GM19043 (cell line): Measurements from ENCODE around the gene BRME1.

Experiments used
- ATAC-seq: cut with Tn5 transposase; IDR thresholded peaks from one replicate; pipeline ENCODE4 v1.9.1; 2021; ENCODE audit warnings: low read depth; ENCODE audit not compliant: unreplicated experiment

Gene BRME1

GRCh38 chr19:13848798-13849676 is 56.9 kb downstream of the BRME1 start:
- ATAC-seq, result no peak

GRCh38 chr19:13848340-13848677 is 57.6 kb downstream of the BRME1 start:
- no peak for ATAC-seq

DNA sequence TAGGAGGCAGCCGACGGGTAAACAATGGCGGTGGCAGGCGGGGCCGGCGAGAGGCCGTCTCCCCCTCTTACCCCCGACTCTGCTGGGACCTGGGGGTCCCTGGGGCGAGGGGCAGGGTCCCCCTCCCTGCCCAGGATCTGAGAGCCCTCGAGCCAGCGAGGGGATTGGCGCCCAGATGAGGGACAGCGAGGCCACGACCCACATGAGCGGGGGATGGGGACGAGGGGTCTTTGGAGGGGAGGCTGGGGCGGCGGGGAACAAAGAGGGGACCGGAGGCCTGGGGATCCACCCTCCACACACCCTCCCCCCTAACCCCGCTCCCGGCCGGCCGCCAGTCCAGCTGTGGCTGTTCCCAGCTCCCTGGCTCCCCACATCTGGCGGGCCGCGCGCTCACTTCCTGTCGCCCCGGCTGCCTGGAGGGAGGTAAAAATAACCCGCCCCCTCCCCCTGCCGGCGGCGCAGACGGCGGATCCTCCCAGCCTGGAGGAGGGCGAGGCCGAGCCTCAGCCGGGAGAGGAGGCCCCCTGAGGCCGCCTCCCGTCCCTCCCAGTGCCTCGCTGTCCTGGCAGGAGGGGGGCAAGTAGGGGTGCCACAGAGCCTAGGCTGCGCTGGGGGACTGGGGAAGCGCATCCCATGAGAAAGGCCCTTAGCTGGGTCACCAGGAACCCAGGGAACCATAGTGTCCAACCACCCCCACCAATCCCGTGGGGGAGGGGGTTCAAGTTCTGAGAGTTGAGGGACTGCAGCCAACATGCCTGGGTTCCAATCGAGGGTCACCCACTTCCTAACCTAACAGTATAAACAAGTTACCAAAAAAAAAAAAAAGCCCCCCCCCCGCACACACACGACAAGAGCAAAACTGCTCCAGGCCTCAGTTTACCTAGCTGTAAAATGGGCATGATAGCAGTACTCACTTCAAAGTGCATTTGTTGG is 58.2 kb downstream of the BRME1 start:
- ATAC-seq, result no peak

GRCh38 chr19:13846557-13847406 is 59.1 kb downstream of the BRME1 start:
- ATAC-seq, result peak; percentile 62

DNA sequence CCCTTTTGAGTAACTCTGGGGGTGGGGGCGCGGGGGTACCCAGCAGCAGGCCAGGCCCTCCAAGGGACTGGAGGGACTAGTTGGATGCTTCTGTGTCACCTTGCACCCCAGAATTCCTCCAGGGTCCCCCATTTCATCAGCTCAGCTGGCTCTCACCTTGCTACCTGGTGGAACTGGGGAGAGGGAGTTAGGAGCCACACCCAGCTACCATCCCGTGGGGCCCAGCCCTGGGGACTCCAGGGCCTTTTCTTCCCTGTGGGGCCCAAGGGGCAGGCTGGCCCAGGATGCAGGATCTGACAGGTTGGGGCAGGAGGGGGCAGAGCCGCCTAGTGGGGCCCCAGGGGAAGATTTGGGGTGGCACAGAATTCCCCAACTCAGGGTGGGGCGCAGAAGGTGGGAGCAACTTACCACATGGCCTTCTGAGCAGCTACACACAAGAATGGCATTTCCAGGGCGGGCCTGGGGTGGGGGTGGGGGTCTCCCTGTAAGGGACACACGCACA is 61.7 kb downstream of the BRME1 start:
- no peak for ATAC-seq

GRCh38 chr19:13843104-13843921 is 62.6 kb downstream of the BRME1 start:
- no peak for ATAC-seq

DNA sequence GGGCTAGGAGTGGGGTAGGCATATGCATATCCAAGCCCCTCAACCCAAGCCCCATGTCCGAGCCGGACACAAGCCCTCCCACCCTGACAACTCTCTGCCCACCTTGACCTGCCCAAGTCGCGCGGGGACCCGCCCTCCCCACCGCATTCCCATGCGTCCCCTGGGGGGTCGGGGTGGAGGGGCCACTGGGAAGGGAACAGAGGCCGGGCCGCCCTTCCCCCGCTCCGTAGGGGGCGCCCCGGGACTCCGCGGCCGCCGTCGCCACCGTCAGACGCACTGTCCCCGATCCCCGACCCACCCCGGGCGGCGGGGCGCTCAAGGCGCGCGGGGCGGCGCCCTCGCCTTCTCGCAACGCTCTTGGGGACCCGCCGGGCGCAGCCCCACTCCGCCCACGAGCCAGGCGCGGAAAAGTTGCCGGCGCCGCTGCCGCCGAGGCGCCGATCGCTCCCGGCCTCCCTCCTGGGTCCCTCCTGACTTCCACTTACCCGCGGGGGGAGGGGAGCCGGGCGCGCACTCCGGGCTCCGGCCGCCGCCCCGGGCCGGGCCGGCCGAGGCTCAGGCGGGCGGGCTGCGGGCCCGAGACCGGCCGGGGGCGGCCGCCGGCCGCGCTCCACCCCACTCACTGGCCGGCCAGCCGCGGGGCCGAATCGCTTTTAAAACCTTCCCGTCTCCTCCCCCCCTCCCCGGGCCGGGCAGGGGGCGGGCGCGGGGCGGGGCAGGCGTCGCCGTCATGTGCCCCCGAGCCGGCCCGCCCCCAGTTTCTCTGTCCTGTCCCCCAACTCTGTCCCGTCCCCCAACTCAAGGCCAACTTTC is 63.4 kb downstream of the BRME1 start:
- no peak for ATAC-seq

DNA sequence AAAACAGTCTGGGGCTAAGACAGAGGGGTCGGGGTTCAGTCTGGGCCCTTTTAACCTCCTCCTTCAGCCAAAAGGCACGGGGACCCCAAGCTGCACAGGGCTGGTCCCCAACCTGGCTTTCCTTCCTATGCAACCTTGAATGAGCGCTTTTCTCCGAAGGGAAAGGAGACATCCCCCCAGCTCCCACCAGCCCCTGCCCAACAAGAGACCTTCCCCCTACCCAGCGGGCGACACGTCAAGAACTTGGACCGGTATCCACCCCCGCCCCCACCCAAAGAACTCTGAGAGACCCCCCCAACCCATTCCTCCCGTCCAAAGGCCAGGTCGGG is 64.0 kb downstream of the BRME1 start:
- ATAC-seq, result no peak

- no peak for ATAC-seq
Observed at GRCh38 chr19:13841086-13841961, 64.6 kb downstream of the BRME1 start.

- ATAC-seq, result no peak
Observed at GRCh38 chr19:13840305-13841085, 65.4 kb downstream of the BRME1 start.

- ATAC-seq, result no peak
Observed at GRCh38 chr19:13839938-13840304, 66.0 kb downstream of the BRME1 start.

DNA sequence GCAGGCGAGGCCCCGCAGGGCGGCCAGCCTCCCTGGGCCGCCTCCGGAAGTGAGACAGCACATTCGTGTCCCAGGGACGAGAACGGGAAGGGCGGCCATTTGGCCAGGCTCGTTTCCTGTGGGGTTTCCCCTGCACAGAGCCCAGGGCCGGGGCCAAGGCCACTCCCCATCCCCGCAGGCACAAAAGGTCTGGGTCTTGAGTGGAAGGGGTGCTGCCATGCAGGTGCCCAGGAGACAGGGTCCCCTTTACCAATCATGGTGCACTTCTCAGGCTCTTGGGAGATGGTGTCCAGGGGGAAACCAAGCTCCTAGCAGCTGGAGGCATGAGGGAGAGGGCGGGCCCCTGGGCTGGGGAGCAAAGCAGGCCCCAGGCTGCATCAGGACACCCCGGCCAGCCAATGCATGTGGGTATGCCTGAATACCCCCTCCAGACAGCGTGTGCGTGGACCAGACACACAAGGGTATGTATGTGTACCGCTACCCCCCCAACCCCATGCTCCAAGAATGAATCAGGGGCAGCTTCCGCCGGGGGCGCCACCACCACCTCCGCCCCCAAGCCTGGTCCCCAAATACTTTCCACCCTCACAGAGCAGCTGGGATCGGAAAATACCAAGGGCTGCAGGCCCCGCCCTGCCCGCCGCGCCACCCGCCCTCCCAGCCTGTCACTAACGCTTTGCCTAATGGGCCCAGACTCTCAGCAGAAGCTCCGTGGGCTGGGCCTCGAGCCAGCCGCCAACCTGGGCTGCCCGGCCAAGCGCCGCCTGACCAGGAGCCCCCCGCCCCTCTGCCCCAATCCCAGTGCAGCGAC is 66.6 kb downstream of the BRME1 start:
- peak; percentile 36 for ATAC-seq

GRCh38 chr19:13838435-13839129 is 67.3 kb downstream of the BRME1 start:
- ATAC-seq, result no peak

DNA sequence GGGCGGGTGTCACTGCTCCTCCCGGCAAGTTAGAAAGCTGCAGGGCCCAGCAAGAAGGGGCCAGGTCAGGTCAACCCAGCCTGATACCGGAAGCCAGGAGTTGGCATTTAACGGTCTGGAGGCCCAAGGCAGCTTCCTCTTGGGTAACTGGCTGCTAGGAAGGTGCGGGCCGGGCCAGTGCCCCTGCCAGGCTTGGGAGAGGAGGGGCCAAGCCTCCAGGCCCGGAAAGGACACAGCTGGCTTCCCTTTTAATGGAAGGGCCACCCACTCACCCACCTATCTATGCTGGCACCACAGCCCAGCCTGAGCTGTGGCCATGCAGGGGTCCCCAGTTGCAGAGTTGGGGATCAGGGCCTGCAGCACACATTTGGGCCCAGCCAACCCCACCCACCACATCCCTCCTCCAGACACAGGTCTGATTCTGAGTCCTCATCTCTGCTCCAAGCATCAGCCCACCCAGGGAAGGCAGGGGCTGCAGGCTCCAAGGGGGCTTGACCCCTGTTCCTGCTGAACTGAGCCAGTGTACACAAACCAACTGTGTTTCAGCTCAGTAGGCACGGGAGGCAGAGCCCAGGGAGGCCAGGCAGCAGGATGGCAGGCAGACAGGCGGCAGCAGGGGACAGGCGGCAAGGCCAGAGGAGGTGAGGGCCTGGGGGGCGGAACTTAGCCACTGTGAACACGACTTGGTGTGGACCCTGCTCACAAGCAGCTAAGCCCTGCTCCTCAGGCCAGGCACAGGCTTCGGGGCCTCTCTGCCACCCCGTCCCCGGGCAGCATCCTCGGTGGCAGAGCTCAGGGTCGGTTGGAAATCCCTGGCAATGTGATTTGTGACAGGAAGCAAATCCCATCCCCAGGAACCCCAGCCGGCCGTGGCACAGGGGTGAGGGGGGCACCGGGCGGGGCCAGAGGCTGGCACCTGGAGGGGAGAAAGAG is 69.9 kb downstream of the BRME1 start:
- no peak for ATAC-seq
